Fibroblast of mammary gland (primary cell): Measurements from ENCODE around the gene FAR2.

ENCODE experiments used
- DNase-seq: peaks from one replicate; pipeline ENCODE4 v3.0.0-alpha.2; 2010; ENCODE audit warnings: low read depth
- H3K4me3 ChIP-seq: 2 replicates; pipeline ENCODE4 v1.5.1; 2011; ENCODE audit warnings: low read depth, mild to moderate bottlenecking, low read length, moderate library complexity; ENCODE audit not compliant: control insufficient read depth
- TF ChIP-seq, protein P1 (sequence below): conservative IDR thresholded peaks from 2 replicates; pipeline ENCODE4 v1.5.1; 2011; ENCODE audit warnings: low read depth, low read length, inconsistent platforms; ENCODE audit not compliant: control insufficient read depth, insufficient read depth

The FAR2 gene

DNA sequence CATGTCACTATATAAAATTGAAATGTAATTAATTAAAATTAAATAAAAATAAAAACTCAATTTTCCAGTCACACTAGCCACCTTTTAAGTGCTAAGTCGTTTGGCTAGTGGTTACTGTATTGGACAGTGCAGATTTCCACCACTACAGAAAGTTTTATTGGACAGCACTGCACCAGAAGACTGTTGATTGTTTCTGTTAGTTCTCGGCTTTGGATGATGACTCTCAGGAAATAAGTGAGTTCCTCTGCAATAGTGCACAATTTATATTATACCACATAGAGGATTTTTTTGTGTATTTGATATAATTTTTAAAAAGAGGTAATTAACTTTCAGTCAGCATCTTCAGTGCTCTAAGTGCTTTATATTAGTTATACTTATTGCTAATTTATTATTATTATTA lies 52.7 kb downstream of the FAR2 start:
- H3K4me3 ChIP-seq = no peak overlapping the region
- DNase-seq = no peak
- TF ChIP-seq, protein P1, sequence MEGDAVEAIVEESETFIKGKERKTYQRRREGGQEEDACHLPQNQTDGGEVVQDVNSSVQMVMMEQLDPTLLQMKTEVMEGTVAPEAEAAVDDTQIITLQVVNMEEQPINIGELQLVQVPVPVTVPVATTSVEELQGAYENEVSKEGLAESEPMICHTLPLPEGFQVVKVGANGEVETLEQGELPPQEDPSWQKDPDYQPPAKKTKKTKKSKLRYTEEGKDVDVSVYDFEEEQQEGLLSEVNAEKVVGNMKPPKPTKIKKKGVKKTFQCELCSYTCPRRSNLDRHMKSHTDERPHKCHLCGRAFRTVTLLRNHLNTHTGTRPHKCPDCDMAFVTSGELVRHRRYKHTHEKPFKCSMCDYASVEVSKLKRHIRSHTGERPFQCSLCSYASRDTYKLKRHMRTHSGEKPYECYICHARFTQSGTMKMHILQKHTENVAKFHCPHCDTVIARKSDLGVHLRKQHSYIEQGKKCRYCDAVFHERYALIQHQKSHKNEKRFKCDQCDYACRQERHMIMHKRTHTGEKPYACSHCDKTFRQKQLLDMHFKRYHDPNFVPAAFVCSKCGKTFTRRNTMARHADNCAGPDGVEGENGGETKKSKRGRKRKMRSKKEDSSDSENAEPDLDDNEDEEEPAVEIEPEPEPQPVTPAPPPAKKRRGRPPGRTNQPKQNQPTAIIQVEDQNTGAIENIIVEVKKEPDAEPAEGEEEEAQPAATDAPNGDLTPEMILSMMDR = no peak

DNA sequence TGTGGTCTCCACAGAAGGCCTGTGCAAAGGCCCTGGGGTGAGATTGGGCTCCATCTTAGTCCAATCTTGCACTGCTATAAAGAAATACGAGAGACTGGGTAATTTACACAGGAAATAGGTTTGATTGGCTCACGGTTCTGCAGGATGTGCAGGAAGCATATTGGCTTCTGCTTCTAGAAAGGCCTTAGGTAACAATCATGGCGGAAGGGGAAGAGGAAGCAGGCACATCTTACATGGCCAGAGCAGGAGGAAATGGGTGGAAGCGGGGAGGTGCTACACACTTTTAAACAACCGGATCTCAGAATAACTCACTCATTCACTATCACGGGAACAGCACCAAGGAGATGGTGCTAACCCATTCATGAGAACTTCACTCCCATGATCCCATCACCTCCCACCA lies 55.4 kb downstream of the FAR2 start:
- no peak for DNase-seq
- no peak overlapping the region for H3K4me3 ChIP-seq
- TF ChIP-seq, protein P1 = no peak

DNA sequence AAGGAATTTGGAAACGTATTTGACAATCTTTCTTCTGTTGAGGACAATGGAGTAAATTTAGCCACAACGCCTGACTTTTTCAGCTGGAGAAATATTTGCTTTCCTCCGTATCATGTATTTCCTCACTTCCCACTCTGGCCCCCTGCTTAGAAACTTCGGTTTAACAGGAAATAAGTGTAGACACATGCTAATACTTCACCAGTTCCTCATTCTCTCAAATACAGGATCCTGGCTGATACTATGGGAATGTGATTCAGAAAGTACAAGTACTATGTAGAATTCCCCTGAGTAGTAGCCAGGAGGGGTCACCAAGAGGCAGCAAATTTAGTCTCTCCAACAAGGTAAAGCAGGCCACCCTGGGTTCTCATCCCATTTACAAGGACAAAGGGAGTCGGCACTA lies 58.0 kb downstream of the FAR2 start:
- TF ChIP-seq, protein P1 = no peak
- DNase-seq = peak; percentile 13
- no peak overlapping the region for H3K4me3 ChIP-seq

DNA sequence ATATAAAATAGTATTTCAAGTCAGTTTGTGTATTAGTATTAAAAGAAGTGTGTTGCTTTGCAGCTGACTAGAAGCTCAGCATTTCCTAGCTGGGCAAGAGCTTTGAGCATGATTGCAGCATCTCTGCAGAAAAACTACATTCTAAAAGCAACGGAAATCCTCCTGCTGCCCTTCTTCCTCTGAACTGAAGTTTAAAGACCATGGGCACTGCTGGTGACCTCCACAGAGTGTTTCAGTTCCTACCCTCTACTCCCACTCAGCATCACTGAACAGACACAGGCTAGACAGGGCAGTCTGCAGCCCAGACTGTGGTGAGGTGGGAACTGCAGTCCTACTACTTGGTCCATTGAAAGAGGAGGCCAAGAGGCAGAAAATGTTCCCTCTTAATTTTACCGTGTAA lies 59.0 kb downstream of the FAR2 start:
- DNase-seq = no peak
- no peak overlapping the region for H3K4me3 ChIP-seq
- TF ChIP-seq, protein P1 = no peak

DNA sequence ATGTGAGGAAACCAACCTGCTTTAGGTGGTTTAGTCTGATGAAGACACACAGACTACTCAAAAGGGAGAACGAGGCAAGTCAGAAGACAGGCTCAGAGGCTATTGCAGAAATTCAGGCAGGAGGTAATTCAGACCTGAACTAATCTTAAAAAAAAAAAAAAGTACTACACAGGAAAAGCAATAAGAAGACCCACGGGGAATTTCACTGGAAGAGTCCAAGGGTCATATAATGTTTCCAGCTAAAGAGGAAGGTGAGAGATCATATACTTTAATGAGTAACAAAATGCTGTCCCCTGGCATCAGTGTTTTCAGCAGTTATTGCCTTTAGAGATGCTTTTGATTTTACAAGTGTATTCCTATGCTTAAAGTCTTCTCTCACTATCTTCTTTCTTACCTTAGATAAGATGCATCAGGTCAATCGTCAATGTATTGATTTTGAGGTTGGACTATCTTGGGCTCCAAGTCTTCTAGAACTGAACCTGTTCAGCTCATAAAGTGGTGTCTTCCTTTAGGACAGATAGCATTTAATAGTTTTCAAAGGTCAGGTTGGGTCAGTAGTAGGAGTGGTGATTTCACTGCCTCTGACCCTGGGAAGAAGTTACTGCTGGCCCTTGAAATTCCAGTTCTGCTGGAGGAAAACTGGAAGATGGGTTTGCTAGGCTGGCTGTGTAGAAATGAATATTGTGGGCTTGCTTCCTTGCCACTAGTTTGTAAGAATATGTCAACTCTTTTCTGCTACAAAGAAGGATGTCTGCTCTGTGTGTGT lies 60.0 kb downstream of the FAR2 start:
- H3K4me3 ChIP-seq = no peak overlapping the region
- TF ChIP-seq, protein P1 = no peak
- DNase-seq = no peak

DNA sequence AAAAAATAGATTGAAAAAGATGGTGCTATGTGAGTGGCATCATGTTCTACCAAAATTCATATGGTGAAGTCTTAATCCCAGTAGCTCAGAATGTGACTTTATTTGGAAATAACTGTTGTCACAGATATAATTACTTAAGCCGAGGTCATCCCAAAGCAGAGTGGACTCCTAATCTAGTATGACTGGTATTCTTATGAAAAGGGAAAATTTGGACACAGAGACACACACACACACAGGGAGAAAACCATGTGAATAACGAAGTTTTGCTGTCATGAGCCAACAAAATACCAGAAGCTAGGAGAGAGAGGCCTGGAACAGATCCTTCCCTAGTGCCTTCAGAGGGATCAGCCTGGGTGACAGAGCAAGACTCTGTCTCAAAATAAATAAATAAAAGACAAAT lies 62.6 kb downstream of the FAR2 start:
- H3K4me3 ChIP-seq = no peak overlapping the region
- DNase-seq = no peak
- TF ChIP-seq, protein P1 = no peak

DNA sequence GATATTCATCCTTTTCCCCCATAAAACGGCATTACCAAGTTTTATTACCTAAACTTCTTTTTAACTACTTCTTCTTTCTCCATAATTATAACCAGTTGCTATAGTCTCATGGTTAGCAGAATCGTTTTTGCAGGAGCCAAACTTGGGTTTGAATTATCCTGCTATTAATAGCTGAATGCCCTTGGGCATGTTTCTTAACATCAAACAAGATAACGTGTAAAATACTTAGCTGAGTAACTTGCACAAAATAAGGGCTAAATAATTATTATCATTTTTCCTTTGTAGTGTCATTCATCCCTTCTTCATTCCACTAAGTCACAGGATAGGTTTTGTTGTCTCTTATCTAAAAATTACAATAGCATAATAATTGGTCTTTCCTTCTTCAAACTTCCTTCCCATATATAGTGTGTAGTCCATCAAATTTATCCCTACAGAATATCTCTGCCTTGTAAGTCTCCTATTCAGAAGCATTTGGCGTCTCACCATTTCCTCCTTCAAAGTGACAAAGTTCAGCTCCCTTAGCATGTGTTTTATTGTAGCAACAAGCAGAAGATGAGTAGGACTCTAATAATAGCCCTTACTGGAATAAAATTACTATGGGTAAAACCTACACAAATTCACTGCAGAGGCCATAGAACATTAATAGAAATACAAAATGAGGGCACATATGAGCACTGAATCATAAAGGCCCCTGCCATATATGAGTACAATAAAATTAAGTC lies 63.8 kb downstream of the FAR2 start:
- TF ChIP-seq, protein P1 = no peak
- H3K4me3 ChIP-seq = no peak overlapping the region
- DNase-seq = no peak
